VCaP (cell line): Measurements from ENCODE around the gene APPL2.

Experiments
- H3K27ac ChIP-seq: fragments of 450-650 bp; 2 replicates; pipeline ENCODE4 v1.5.1; 2017
- TF ChIP-seq, protein P1 (sequence below): fragments of 450-650 bp; conservative IDR thresholded peaks from 2 replicates; pipeline ENCODE4 v1.5.1; 2017; ENCODE audit warnings: mild to moderate bottlenecking, moderate library complexity

Gene APPL2

DNA sequence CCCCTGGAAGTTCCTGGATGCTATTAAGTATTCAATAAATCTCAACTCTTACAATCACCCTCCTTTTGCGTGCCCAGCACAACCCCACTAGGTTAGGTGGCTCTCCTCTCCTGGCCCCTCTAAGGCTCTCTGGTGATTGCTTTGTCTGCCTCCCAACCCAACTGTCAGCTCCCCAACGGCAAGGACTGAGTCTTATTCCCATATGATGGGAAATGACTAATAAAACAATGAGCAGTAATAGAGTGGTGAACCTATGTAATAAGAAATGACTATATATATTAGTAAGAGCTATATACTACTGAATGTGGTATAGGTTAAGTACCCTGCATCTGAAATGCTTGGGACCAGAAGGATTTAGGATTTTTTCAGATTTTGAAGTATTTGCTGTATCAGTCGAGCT is 8.1 kb downstream of the APPL2 start:
- no peak overlapping the region for H3K27ac ChIP-seq

DNA sequence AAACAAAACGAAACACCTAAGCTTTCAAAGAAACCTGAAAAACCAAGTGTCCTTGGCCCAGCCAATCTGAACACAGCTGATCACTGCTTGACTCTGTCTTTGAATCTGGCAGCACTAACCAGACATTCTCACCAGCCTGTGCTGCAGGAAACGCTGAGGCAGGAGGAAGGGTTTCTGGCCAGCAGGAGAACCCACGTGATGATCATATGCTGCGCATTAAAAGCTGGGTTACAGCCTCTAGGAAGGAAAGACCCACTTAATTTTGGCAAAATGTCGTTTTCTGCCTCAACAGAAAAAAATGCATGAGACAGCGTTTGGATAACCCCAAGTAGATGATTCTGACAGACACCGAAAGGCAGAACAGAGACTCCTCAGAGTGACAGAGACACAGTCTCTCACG is 9.8 kb downstream of the APPL2 start:
- TF ChIP-seq, protein P1, sequence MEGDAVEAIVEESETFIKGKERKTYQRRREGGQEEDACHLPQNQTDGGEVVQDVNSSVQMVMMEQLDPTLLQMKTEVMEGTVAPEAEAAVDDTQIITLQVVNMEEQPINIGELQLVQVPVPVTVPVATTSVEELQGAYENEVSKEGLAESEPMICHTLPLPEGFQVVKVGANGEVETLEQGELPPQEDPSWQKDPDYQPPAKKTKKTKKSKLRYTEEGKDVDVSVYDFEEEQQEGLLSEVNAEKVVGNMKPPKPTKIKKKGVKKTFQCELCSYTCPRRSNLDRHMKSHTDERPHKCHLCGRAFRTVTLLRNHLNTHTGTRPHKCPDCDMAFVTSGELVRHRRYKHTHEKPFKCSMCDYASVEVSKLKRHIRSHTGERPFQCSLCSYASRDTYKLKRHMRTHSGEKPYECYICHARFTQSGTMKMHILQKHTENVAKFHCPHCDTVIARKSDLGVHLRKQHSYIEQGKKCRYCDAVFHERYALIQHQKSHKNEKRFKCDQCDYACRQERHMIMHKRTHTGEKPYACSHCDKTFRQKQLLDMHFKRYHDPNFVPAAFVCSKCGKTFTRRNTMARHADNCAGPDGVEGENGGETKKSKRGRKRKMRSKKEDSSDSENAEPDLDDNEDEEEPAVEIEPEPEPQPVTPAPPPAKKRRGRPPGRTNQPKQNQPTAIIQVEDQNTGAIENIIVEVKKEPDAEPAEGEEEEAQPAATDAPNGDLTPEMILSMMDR: no peak
- peak overlapping the region; percentile 80 for H3K27ac ChIP-seq

More for the DNA sequence above, 8.1 kb downstream of the APPL2 start:
- TF ChIP-seq, protein P1: no peak

DNA sequence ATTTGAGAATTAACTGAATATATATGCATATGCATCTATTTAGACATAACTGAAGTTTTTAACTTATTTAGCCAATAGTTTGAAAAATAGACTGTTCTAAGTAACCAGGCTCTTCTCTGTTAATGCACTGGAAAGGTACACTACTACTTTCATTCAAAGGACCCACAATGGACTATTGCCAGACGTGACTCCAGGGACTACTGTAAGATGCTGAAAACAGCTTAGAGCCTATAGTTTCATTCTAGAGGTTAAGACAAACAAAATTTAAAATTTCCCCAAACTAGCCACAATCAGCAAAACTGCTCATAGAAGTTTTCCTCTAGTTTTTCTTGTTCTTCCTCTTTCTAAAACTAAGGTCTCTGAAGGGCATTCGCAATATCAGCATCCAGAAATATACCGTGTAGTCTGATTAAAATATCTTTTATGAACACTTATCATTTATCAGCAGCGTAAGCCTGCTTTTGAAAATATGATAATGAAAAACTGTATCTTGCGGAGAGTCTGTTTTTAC is 10.4 kb downstream of the APPL2 start:
- TF ChIP-seq, protein P1: no peak
- H3K27ac ChIP-seq: peak overlapping the region; percentile 80

DNA sequence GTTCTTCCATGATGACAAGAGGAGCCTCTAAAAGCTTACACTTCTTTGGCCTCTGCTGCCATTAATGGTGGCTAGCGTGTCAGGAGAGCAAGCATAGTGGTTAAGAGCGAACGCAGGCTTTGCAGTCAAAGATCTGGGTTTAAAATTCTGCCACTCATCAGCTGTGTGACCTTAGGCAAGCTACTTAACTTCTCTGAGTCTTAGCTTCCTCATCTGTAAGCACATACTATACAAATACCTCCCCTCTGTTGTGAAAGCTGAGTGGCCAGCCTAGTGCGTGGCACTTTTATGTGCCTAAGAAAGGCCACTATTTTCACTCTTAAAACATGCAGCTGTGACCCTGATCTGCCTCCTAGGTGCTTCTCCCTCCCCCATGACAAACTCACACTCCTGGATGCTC is 11.6 kb downstream of the APPL2 start:
- peak overlapping the region; percentile 80 for H3K27ac ChIP-seq
- TF ChIP-seq, protein P1: no peak

DNA sequence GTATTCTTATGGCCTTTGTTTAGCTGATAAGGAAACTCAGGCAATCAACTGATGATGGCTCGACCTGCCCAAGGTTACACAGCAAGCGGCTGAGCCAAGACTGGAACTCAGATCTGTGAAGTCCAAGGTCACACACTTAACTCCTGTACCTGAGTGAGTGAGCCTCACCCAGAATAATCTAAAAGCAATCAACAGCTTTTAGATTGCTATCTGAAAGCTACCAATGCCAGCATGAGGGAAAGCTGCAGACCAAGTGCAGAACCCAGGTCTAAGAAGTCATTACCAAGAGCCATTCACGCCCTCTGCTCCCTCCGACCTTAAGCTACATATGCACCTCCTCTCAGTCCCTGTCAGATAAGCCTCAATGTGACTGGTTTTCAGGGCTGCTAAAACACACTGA is 12.1 kb downstream of the APPL2 start:
- H3K27ac ChIP-seq: peak overlapping the region; percentile 80; the same call in 1 of the 2 replicates
- TF ChIP-seq, protein P1: no peak

DNA sequence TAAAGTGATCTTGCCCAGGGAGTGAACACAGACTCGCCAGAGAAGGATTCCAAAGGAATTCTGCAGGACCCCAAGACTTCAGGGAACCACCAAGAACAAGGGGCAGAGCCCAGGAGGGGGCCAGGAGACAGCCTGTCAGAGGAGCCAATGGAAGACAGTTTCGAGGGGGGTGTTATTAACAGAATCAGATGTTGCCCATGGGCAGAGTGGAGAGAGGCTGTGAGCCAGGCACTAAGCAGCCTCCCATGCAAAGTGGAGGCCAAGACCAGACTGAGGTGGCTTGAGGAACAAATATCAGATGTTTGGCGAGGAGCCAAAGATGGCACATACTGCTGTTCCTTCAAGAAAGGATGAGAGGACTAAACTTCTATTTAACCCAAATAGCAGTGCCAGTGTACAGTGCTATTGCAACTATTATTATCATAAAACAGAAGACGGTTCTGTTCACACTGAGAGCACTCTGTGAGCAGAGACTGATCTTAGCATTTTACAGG is 12.6 kb downstream of the APPL2 start:
- peak overlapping the region; percentile 80; the same call in 1 of the 2 replicates for H3K27ac ChIP-seq
- TF ChIP-seq, protein P1: no peak

DNA sequence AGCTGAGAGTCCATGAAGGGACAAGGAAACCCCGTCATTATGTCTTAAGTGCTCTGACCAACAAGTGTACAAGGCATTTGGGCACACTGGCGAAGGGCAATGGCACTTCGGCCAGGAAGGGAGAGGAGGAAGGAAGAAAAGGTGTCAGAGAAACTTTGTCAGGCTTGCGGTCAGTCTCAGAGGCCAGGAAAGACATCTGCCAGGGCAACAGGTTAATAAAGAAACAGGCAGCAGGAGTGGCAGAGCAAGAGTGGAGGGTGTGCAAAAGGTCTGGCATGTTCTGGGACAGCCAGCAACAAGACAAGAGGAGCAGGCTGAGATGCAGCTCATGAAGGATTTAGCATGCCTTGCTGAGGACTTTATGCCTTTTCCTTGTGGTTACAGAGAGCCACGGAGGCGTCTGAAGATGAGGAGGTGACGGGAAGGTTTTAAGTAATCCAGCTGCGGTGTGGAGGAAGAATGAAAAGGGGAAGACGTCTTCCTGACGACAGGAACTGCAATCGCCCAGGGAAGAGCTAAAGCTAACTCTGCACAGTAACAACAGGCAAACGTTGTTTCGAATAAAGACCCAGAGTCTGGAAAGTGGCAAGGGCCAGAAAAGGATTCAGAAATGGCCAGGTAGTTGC is 13.1 kb downstream of the APPL2 start:
- H3K27ac ChIP-seq: peak overlapping the region; percentile 80

More for the DNA sequence above, 13.1 kb downstream of the APPL2 start:
- TF ChIP-seq, protein P1: no peak
